ENCODE data around the gene SPATA17. TPM values are rescaled to one million over a fixed set of nuclear protein-coding genes. Genes with fewer than 3 reads are reported as not detected.

Gene SPATA17
- polyA plus RNA-seq, 1 donor (not counting 4 experiments of a cell fraction or from before 2014, with no cell fraction given): 1.8 TPM

DNA sequence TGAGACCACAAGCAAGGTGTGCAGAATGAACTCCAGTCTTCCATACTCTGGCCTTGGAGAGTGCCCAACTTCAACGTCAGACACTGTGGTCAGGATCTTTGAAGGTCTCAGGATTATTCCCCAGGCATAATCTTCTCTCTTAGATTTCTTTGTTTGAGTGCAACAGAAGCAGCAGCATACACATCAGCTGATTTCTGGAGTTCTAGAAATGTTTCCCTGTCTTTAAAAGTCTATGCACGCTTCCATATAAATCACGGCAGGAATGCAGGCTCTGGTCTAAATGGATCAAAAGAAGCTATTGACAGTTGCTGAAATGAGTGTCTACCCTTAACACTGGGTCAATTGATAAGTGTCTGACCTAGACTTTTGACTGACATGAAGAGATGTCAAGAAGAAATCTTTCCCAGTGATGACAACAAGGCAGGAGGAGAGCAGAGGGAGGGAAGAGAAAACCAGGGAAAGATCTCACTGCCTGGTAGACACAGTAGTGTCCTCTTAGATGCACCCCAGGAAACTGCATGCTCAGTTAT lies 279.7 kb downstream of the SPATA17 start:
- H3K9me3 ChIP-seq (ENCODE audit: control insufficient read depth, low read depth, low read length): no peaks in the 10 kb centered on the region
- no peak overlapping the region for H3K4me2 ChIP-seq (ENCODE audit: control insufficient read depth, extremely low read depth, insufficient read depth, low read depth, low read length)
- H3K9me1 ChIP-seq (ENCODE audit: control insufficient read depth, extremely low read depth, insufficient read depth, low read length): no peaks in the 10 kb centered on the region
- no peaks in the 10 kb centered on the region for H3K27me3 ChIP-seq (ENCODE audit: control insufficient read depth, extremely low read depth, insufficient read depth, low read length)
- FAIRE-seq (no peak), DNase-seq (ENCODE audit: low read depth, low spot score) (no peak)
- H2AFZ ChIP-seq (ENCODE audit: control insufficient read depth, low read length): no peak overlapping the region
- H3K4me3 ChIP-seq (ENCODE audit: control insufficient read depth in 2 of 3, extremely low read depth in 1 of 3, insufficient read depth in 2 of 3, low read depth in 1 of 3, low read length in 3 of 3): no peak overlapping the region
- no peaks in the 10 kb centered on the region for H3K79me2 ChIP-seq (ENCODE audit: control insufficient read depth, insufficient read depth, low read length)
- dilution Hi-C loops (cut with MboI; ENCODE audit: extremely low pct_ligation_motif_present, low sequenced_read_pairs): no loop called here
- no peaks in the 10 kb centered on the region for H3K4me1 ChIP-seq (ENCODE audit: control insufficient read depth, extremely low read depth, insufficient read depth, low read length)
- no peak for TF ChIP-seq EZH2 (IDR thresholded peaks at IDR 0.05; ENCODE audit: low read length)
- TF ChIP-seq, protein P1, sequence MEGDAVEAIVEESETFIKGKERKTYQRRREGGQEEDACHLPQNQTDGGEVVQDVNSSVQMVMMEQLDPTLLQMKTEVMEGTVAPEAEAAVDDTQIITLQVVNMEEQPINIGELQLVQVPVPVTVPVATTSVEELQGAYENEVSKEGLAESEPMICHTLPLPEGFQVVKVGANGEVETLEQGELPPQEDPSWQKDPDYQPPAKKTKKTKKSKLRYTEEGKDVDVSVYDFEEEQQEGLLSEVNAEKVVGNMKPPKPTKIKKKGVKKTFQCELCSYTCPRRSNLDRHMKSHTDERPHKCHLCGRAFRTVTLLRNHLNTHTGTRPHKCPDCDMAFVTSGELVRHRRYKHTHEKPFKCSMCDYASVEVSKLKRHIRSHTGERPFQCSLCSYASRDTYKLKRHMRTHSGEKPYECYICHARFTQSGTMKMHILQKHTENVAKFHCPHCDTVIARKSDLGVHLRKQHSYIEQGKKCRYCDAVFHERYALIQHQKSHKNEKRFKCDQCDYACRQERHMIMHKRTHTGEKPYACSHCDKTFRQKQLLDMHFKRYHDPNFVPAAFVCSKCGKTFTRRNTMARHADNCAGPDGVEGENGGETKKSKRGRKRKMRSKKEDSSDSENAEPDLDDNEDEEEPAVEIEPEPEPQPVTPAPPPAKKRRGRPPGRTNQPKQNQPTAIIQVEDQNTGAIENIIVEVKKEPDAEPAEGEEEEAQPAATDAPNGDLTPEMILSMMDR (optimal IDR thresholded peaks at IDR 0.05 in 1 of 3, IDR thresholded peaks at IDR 0.05 in 1 of 3, conservative IDR thresholded peaks at IDR 0.05 in 1 of 3; ENCODE audit: extremely low read depth in 1 of 3, insufficient read depth in 2 of 3, low read length in 3 of 3): no peak
- no peaks in the 10 kb centered on the region for H3K36me3 ChIP-seq (ENCODE audit: control insufficient read depth in 2 of 2, extremely low read depth in 1 of 2, insufficient read depth in 2 of 2, low read length in 2 of 2)
- no peaks in the 10 kb centered on the region for H4K20me1 ChIP-seq (ENCODE audit: control insufficient read depth, extremely low read depth, insufficient read depth, low read length)
- H3K27ac ChIP-seq (ENCODE audit: control insufficient read depth, insufficient read depth, low read length): no peak overlapping the region
- H3K9ac ChIP-seq (ENCODE audit: control insufficient read depth, extremely low read depth, insufficient read depth, low read length): no peak overlapping the region

DNA sequence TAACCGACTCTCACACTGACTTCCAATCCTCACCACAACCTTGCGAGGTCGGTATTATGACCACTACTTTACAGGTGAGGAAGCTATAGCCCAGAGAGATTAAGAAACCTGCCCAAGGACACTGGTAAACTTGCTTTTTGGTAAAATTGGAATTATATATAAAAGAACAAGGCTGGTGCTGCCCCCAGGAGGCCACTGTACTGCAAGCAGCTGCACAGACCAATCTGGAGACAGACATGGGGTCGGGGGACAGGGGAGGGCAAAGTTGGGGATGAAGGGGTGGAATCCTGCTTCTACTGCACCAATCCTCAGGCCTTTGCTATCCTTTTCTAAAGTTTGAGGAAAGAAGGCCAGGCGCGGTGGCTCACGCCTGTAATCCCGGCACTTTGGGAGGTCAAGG lies 280.8 kb downstream of the SPATA17 start:
- Histone ChIP-seq H3K4me2 (ENCODE audit: control insufficient read depth, extremely low read depth, insufficient read depth, low read depth, low read length) (no peak overlapping the region), H3K79me2 (ENCODE audit: control insufficient read depth, insufficient read depth, low read length) (no peaks in the 10 kb centered on the region), H4K20me1 (ENCODE audit: control insufficient read depth, extremely low read depth, insufficient read depth, low read length) (no peaks in the 10 kb centered on the region), H3K9ac (ENCODE audit: control insufficient read depth, extremely low read depth, insufficient read depth, low read length) (no peak overlapping the region), H3K9me1 (ENCODE audit: control insufficient read depth, extremely low read depth, insufficient read depth, low read length) (no peaks in the 10 kb centered on the region), H3K36me3 (ENCODE audit: control insufficient read depth in 2 of 2, extremely low read depth in 1 of 2, insufficient read depth in 2 of 2, low read length in 2 of 2) (no peaks in the 10 kb centered on the region), H3K9me3 (ENCODE audit: control insufficient read depth, low read depth, low read length) (no peaks in the 10 kb centered on the region), H3K27ac (ENCODE audit: control insufficient read depth, insufficient read depth, low read length) (no peak overlapping the region), H3K4me3 (ENCODE audit: control insufficient read depth in 2 of 3, extremely low read depth in 1 of 3, insufficient read depth in 2 of 3, low read depth in 1 of 3, low read length in 3 of 3) (no peak overlapping the region), H3K4me1 (ENCODE audit: control insufficient read depth, extremely low read depth, insufficient read depth, low read length) (no peaks in the 10 kb centered on the region), H2AFZ (ENCODE audit: control insufficient read depth, low read length) (no peak overlapping the region), H3K27me3 (ENCODE audit: control insufficient read depth, extremely low read depth, insufficient read depth, low read length) (no peaks in the 10 kb centered on the region)
- dilution Hi-C loops (cut with MboI; ENCODE audit: extremely low pct_ligation_motif_present, low sequenced_read_pairs): no loop called here
- no peak for FAIRE-seq
- TF ChIP-seq EZH2 (IDR thresholded peaks at IDR 0.05; ENCODE audit: low read length): no peak
- TF ChIP-seq, protein P1 (optimal IDR thresholded peaks at IDR 0.05 in 1 of 3, IDR thresholded peaks at IDR 0.05 in 1 of 3, conservative IDR thresholded peaks at IDR 0.05 in 1 of 3; ENCODE audit: extremely low read depth in 1 of 3, insufficient read depth in 2 of 3, low read length in 3 of 3): peak in 2 of 3 experiments; percentile 13 to 16
- DNase-seq (ENCODE audit: low read depth, low spot score): no peak
